Measurements from ENCODE around the gene ETV5.

DNA sequence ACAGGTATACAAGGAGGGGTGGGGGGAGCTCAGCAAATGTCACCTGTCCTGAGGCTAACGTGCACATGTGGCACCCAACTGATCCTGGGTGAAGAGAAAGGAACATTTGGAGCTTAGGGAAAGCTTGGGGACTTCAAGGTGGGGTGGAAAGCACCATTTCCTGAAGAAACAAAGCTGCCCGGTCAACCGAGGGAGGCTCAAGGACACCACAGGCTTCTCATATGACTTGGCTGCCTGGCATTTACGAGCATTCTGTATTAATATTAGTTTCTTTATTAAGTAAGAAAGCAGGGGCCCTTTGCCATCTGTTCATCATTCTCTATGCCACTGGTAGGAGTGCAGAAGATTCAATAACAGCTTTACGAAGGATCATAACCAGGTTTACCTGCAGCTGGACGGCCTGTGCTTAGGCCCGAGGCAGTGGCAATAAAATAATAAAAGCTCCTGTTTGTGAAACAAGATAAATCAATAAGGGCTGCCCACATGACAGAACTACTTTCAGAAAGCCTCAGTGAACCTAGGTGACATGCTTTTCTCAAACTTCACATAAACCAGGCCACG lies 54.0 kb downstream of the ETV5 start:
- TF ChIP-seq, protein P1, sequence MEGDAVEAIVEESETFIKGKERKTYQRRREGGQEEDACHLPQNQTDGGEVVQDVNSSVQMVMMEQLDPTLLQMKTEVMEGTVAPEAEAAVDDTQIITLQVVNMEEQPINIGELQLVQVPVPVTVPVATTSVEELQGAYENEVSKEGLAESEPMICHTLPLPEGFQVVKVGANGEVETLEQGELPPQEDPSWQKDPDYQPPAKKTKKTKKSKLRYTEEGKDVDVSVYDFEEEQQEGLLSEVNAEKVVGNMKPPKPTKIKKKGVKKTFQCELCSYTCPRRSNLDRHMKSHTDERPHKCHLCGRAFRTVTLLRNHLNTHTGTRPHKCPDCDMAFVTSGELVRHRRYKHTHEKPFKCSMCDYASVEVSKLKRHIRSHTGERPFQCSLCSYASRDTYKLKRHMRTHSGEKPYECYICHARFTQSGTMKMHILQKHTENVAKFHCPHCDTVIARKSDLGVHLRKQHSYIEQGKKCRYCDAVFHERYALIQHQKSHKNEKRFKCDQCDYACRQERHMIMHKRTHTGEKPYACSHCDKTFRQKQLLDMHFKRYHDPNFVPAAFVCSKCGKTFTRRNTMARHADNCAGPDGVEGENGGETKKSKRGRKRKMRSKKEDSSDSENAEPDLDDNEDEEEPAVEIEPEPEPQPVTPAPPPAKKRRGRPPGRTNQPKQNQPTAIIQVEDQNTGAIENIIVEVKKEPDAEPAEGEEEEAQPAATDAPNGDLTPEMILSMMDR (conservative IDR thresholded peaks at IDR 0.05; ENCODE audit: low read depth, low read length): no peak
- TF ChIP-seq EZH2 (IDR thresholded peaks at IDR 0.05; ENCODE audit: borderline replicate concordance, low read depth, low read length, poor library complexity, severe bottlenecking): no peak

Measured in A673 (cell line).